HG02678 (cell line): Measurements from ENCODE around the gene CD38.
"Not testable (repeated sequence)": the region's sequence is repeated elsewhere in the genome, so short reads cannot be mapped to it uniquely, and the experiment has no call there.

Experiments used
- ATAC-seq: cut with Tn5 transposase; IDR thresholded peaks from one replicate; pipeline ENCODE4 v1.9.1; 2021; ENCODE audit warnings: mild to moderate bottlenecking, moderate library complexity; ENCODE audit not compliant: unreplicated experiment

Gene CD38

GRCh38 chr4:15778289-15779241 lies at the start of gene CD38:
TSS of gene CD38 (plus strand) at chr4:15778328. CDS start at chr4:15778415, 87 bp downstream.
- peak; percentile 71 for ATAC-seq

GRCh38 chr4:15729910-15730533 lies 48.1 kb upstream of the CD38 start:
- ATAC-seq: peak; percentile 52

DNA sequence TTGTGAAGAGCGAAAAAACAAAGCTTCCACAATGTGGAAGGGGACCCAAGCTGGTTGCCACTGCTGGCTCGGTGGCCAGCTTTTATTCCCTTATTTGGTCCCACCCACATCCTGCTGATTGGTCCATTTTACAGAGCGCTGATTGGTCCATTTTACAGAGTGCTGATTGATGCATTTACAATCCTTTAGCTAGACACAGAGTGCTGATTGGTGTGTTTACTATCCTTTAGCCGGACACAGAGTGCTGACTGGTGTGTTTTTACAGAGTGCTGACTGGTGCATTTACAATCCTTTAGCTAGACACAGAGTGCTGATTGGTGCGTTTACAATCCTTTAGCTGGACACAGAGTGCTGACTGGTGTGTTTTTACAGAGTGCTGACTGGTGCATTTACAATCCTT lies 45.1 kb upstream of the CD38 start:
- ATAC-seq: not testable (repeated sequence)

GRCh38 chr4:15735536-15735935 lies 42.6 kb upstream of the CD38 start:
- no peak for ATAC-seq

DNA sequence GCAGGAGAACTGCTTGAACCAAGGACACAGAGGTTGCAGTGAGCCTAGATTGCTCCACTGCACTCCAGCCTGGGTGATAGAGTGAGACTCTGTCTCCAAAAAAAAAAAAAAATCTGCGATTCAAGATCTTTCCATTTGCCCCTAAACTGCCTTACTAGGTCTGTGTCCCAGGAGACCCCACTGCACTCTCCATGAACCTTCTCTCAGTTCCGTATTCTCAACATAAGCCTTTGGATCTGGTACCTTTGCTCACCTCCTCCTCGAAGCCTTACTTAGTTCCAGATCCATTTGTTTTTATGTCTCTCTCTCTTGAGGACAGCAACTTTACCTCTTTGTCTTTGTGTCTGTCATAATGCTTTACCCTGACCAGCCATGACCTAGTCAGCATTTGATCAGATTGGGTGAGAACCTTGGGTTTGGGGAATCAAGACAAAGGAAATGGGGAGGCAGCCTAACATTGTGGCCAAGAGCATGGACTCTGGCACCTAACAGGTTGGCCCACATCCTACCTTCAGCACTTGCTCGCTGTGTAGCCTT lies 41.5 kb upstream of the CD38 start:
- no peak for ATAC-seq

- ATAC-seq: no peak
Measured at GRCh38 chr4:15737255-15737654, 40.9 kb upstream of the CD38 start.

DNA sequence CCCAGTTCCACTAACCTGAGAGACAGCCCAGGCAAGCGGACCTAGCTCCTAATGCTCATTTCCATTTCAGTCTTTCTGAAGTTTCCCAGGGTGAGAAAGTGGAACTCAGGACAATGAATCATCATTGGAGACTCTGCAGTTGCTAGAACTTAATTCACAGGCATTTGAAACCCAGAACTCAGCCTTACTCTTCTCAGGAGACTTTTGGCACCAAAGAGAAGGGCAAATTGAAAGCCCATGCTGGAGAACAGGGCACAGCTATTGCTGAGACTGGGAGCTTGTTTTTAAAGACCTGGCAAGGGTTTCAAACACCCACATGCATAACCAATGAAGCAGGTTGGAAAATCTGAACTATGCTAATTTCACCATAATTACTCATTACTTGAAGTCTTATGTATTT lies 39.3 kb upstream of the CD38 start:
- ATAC-seq: no peak

- ATAC-seq: no peak
Measured at GRCh38 chr4:15740764-15741404, 37.2 kb upstream of the CD38 start.

DNA sequence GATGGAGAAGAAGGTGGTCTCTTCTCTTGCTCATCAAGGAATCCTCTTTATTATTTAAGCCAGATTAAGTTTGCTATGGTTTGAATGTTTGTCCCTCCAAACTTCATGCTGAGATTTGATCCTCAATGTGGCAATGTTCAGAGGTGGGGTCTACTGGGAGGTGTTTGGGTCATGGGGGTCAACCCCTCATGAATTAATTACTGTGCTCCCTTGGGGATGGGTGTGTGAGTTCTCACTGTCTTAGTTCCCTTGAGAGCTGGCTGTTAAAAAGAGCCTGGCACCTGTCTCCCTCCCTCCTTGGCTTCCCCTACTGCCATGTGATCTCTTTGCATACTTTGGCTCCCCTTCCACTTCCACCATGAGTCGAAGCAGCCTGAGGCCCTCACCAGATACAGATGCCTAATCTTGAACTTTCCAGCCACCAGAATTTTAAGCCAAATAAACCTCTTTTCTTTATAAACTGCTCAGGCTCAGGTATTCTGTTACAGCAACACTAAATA lies 36.0 kb upstream of the CD38 start:
- no peak for ATAC-seq

- ATAC-seq: no peak
Measured at GRCh38 chr4:15742637-15743036, 35.5 kb upstream of the CD38 start.

DNA sequence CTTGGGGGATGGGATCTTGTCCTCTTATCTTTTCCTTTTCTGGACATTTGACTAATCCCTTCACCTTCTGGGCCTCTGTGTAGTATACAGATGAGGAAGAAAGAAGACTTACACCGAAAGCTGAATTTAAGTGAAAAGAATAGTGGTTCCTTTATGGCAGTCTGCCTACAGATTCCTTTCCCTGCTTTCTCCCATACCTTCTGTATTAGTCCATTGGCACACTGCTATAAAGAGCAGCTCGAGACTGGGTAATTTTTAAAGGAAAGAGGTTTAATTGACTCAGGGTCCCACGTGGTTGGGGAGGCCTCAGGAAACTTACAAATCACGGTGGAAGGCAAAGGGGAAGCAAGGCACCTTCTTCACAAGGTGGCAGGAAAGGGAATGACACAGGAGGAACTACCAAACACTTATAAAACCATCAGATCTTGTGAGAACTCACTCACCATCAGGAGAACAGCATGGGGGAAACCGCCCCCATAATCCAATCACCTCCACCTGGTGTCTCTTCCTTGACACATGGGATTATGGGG lies 34.0 kb upstream of the CD38 start:
- ATAC-seq: no peak

DNA sequence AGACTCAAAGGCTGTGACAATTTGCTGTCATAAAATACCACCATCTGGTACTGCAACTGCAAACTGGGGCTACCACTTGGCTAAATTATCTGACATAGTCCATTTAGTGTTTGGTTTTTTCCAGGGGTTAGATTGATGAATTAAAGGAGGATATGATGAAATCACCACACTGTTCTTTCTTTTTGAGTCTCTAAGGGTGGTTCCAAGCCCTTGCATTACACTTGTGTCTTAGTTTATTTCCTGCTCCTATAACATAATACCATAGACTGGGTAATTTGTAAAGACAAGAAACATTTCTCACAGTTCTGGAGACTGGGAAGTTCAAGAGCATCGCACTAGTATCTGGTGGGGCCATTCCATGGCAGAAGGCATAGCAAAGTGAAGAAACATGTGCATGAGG lies 32.0 kb upstream of the CD38 start:
- no peak for ATAC-seq

- ATAC-seq: no peak
Measured at GRCh38 chr4:15749001-15749400, 29.1 kb upstream of the CD38 start.

- no peak for ATAC-seq
Measured at GRCh38 chr4:15751153-15751552, 27.0 kb upstream of the CD38 start.

DNA sequence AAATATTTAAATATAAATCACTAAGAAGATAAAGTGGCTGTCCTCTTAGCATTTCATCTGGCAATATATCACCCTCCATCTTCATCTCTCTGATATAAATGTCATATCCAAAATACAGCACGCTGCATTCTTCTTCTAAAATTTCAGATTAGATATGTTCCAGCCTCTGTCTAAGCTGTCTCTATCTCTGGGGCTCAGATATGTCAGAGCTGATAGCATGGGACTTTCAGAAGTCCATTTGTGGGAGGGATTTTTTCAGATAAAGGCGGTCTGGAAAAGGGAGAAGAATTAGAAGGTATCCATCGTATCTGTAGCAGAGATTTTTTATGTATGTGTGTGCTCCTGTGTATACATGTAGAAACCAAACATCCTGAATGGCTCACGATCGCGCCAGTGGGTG lies 25.0 kb upstream of the CD38 start:
- ATAC-seq: no peak

- no peak for ATAC-seq
Measured at GRCh38 chr4:15753786-15754185, 24.3 kb upstream of the CD38 start.

DNA sequence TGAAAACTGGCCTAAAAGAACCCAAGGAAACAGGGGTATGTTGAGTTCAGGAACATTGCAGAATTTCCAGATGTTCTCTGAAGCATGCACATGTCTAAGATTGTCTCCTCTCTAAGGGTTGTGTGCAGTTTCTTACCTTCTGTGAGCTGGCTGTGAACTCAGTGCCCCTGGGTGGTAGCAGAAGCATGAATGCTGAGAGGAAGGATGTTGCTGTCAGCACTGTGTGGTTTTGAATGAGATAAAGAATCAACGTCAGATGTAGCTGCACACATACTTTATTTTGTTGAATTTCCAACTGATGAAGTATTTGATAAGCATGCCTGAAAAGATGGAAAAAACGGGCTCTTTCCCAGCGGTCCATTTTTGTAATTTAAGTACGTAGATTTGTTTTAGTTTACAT lies 23.8 kb upstream of the CD38 start:
- ATAC-seq: no peak

DNA sequence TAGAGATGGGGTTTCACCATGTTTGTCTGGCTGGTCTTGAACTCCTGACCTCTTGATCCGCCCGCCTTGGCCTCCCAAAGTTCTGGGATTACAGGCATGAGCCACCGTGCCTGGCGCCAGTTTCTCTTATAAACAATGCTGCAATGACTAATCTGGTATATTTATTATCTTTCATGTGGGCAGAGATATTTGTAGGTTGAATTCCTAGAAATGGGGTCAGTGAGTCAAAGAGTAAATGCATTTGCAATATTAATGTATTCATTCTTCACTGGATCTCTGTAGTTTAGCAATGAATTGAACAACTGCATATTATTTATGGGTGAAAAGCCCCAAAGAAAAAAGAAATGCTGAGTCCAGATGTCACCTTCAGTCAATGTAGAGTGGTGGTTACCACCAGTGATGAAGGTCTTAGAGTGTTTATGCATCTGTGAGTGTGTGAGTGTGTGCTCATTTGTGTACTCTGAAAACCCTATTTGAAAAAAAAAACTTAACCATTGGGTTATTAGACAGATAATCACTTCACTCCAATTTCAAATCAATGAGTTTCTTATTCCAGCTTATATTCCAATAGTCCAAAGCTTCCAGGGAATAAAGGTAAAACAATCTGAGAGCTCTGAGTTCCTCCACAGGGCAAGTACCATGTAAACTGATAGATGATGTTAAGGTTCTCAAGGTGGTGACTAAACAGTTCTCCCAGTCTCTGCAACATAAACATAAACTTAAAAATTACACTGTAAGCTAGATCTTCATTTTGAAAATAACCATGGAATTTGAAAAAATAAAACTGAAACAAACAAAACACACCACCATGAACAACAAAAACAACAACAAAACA lies 22.6 kb upstream of the CD38 start:
- peak; percentile 31 for ATAC-seq

- peak; percentile 80 for ATAC-seq
Measured at GRCh38 chr4:15756361-15756861, 21.7 kb upstream of the CD38 start.

DNA sequence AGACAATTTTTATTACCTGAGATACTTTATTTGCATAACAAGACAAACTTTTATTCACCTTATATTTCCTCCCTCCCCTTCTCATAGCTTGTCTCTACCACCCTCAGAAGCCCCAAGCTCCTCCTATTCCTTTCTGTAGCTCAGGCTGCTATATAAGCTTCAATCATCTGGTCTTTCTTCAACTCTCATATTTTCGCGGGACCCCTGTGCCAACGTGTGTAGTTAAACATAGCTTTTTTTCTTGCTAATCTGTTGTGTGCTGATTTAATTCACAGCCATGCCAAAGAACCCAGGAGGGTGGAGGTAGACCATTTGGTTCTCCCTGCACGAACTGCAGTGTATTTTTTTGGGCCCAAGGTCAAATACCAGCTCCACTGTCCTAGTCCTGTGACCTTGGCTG lies 21.1 kb upstream of the CD38 start:
- ATAC-seq: no peak
